HG03108 (cell line): ENCODE measurements around the gene RHOT2.

Experiments used
- ATAC-seq: cut with Tn5 transposase; IDR thresholded peaks from one replicate; pipeline ENCODE4 v1.9.1; 2021; ENCODE audit warnings: moderate library complexity; ENCODE audit not compliant: unreplicated experiment

The RHOT2 gene

GRCh38 chr16:695355-696089 lies 27.6 kb downstream of the RHOT2 start:
- ATAC-seq: no peak

GRCh38 chr16:698911-699671 lies 31.2 kb downstream of the RHOT2 start:
- ATAC-seq: no peak

- no peak for ATAC-seq
These were observed 33.0 kb downstream of the RHOT2 start for GRCh38 chr16:700684-701584.

GRCh38 chr16:702341-702740 lies 34.4 kb downstream of the RHOT2 start:
- no peak for ATAC-seq

- no peak for ATAC-seq
These were observed 35.5 kb downstream of the RHOT2 start for GRCh38 chr16:703406-703805.

- no peak for ATAC-seq
These were observed 36.1 kb downstream of the RHOT2 start for GRCh38 chr16:704047-704446.

GRCh38 chr16:704552-705380 lies 36.8 kb downstream of the RHOT2 start:
- no peak for ATAC-seq

GRCh38 chr16:705431-706188 lies 37.7 kb downstream of the RHOT2 start, which contains the start of gene FBXL16:
Gene FBXL16 (minus strand): TSS chr16:705801. CDS start chr16:697405, 8,396 bp downstream.
- no peak for ATAC-seq

GRCh38 chr16:706189-707061 lies 38.5 kb downstream of the RHOT2 start:
- ATAC-seq: no peak

- ATAC-seq: no peak
These were observed 39.2 kb downstream of the RHOT2 start for GRCh38 chr16:707062-707538.

- no peak for ATAC-seq
These were observed 40.1 kb downstream of the RHOT2 start for GRCh38 chr16:708019-708418.

- no peak for ATAC-seq
These were observed 41.0 kb downstream of the RHOT2 start for GRCh38 chr16:708959-709358.

GRCh38 chr16:709566-710499 lies 41.9 kb downstream of the RHOT2 start:
- ATAC-seq: no peak

- no peak for ATAC-seq
These were observed 42.7 kb downstream of the RHOT2 start for GRCh38 chr16:710500-711075.

- no peak for ATAC-seq
These were observed 43.2 kb downstream of the RHOT2 start for GRCh38 chr16:711084-711483.

GRCh38 chr16:711548-712320 lies 43.8 kb downstream of the RHOT2 start:
- ATAC-seq: no peak
